GM12878 (cell line): ENCODE measurements around the gene IPCEF1. TPM values are rescaled to one million over a fixed set of nuclear protein-coding genes. Genes with fewer than 3 reads are reported as not detected.

Source experiments
- polyA plus RNA-seq, 11 experiments: library from polyadenylated mRNA; depleted of rRNA in 4 of 11; unstranded in 6 of 11; stranded (reverse) in 5 of 11; fragments of >200 nt; fragmentation: Nextera tagmentation in 4 of 11; fragmentation: Illumina TruSeq in 1 of 11; extraction: Ambion mirVana in 4 of 11; extraction: Trizol in 1 of 11; gene quantifications; 1 replicate in 1 of 11; 2 replicates in 10 of 11; pipeline versions ENCODE4 v1.2.1 to v1.2.3, GENCODE V29; 2011 to 2016; ENCODE audit warnings: inconsistent platforms in 2 of 11, missing spikeins in 2 of 11, low read depth in 1 of 11
- total RNA-seq, 4 experiments: library from RNA; depleted of rRNA in 3 of 4; stranded (reverse); fragments of >200 nt in 3 of 4; fragmentation: Illumina TruSeq in 1 of 4; extraction: Trizol in 1 of 4; gene quantifications; 2 replicates each; pipeline versions ENCODE4 v1.2.1 to v1.2.3, GENCODE V29; 2013 to 2021

IPCEF1 gene
- total and polyA plus RNA-seq, 10 of the 15 experiments (the other 5 are each of a cell fraction or from before 2014, with no cell fraction given) = 1.3 to 137 (median 4.2) TPM

Other genes with a start within 250 kb of the IPCEF1 start
- under 0.01 and 0.05 TPM in 2 replicates for gene CNKSR3, start 153.9 kb upstream of the IPCEF1 start, total RNA-seq (2014; rRNA removed)
- 0.05 and 0.13 TPM in 2 replicates for gene CNKSR3, start 153.9 kb upstream of the IPCEF1 start, total RNA-seq (2014; rRNA removed; fragmentation: Illumina TruSeq; extraction: Trizol)
- gene CNKSR3, start 153.9 kb upstream of the IPCEF1 start, total RNA-seq (2021) = 0.11 and 0.31 TPM in 2 replicates
- gene CNKSR3, start 153.9 kb upstream of the IPCEF1 start, polyA plus RNA-seq (2011; rRNA removed) = 0.48 and 0.66 TPM in 2 replicates
- gene CNKSR3, start 153.9 kb upstream of the IPCEF1 start, polyA plus RNA-seq (2014; fragmentation: Illumina TruSeq; extraction: Trizol) = 0.13 TPM in 1 of 2 replicates, not detected in the other
- gene CNKSR3, start 153.9 kb upstream of the IPCEF1 start, polyA plus RNA-seq (2014; fragmentation: Nextera tagmentation; extraction: Ambion mirVana) = under 1 TPM; 0.02 to 0.05 TPM
- gene CNKSR3, start 153.9 kb upstream of the IPCEF1 start, polyA plus RNA-seq (2014; rRNA removed) = 0.10 TPM in 1 of 2 replicates, not detected in the other
- not detected for gene CNKSR3, start 153.9 kb upstream of the IPCEF1 start, polyA plus RNA-seq (2016; fragmentation: Nextera tagmentation; extraction: Ambion mirVana)